GM19324 (cell line): Measurements from ENCODE around the gene WDR6.

Experiments used
- ATAC-seq: cut with Tn5 transposase; IDR thresholded peaks from one replicate; pipeline ENCODE4 v1.9.1; 2021; ENCODE audit warnings: mild to moderate bottlenecking, moderate library complexity; ENCODE audit not compliant: unreplicated experiment, low FRiP score

WDR6 gene

GRCh38 chr3:49028298-49028672 lies 21.1 kb downstream of the WDR6 start:
- no peak for ATAC-seq

GRCh38 chr3:49028673-49029562 lies 21.7 kb downstream of the WDR6 start, which contains the start of gene IMPDH2:
TSS of gene IMPDH2 (minus strand) at chr3:49029398. CDS start at chr3:49029350, 48 bp downstream.
- peak; percentile 93 for ATAC-seq

GRCh38 chr3:49029563-49029884 lies 22.3 kb downstream of the WDR6 start:
- no peak for ATAC-seq

- ATAC-seq = no peak
Measured at GRCh38 chr3:49030321-49030720, 23.1 kb downstream of the WDR6 start.

GRCh38 chr3:49032646-49033304 lies 25.6 kb downstream of the WDR6 start:
- ATAC-seq = no peak

- no peak for ATAC-seq
Measured at GRCh38 chr3:49034650-49035049, 27.5 kb downstream of the WDR6 start.

- ATAC-seq = no peak
Measured at GRCh38 chr3:49035281-49035680, 28.1 kb downstream of the WDR6 start.

GRCh38 chr3:49053543-49053942 lies 46.4 kb downstream of the WDR6 start:
- ATAC-seq = no peak

GRCh38 chr3:49054344-49054862 lies 47.2 kb downstream of the WDR6 start:
- ATAC-seq = no peak

GRCh38 chr3:49057268-49057667 lies 50.1 kb downstream of the WDR6 start:
- no peak for ATAC-seq

GRCh38 chr3:49058011-49058410 lies 50.8 kb downstream of the WDR6 start:
- no peak for ATAC-seq
